ENCODE data around the gene FILIP1L. TPM values are rescaled to one million over a fixed set of nuclear protein-coding genes. Genes with fewer than 3 reads are reported as not detected.

FILIP1L gene
- total RNA-seq, 1 experiment from 2014 or later = 0.17 TPM

GRCh38 chr3:100043271-100043670 lies 71.0 kb downstream of the FILIP1L start:
- Histone ChIP-seq H3K79me2 (ENCODE audit: insufficient read depth, low read length) (no peaks in the 10 kb centered on the region), H4K20me1 (ENCODE audit: insufficient read depth) (no peaks in the 10 kb centered on the region), H3K36me3 (ENCODE audit: control insufficient read depth in 1 of 2, insufficient read depth in 2 of 2, low read length in 2 of 2) (no peaks in the 10 kb centered on the region), H3K27ac (ENCODE audit: low read depth, low read length) (no peak overlapping the region), H3K4me2 (ENCODE audit: low read length) (no peak overlapping the region), H3K4me3 (replicated peaks in 1 of 2; ENCODE audit: low read depth in 1 of 2, low read length in 2 of 2) (no peak overlapping the region), H3K9me3 (ENCODE audit: control insufficient read depth in 1 of 2, insufficient read depth in 1 of 2, low read depth in 1 of 2, low read length in 2 of 2) (no peaks in the 10 kb centered on the region), H2AFZ (ENCODE audit: low read depth, low read length, poor library complexity, severe bottlenecking) (no peak overlapping the region), H3K4me1 (ENCODE audit: control insufficient read depth in 1 of 2, insufficient read depth in 2 of 2, low read length in 2 of 2) (peaks cover 26 to 38% of the 10 kb centered on the region in 2 experiments), H3K9me2 (ENCODE audit: insufficient read depth) (no peaks in the 10 kb centered on the region), H3K9ac (ENCODE audit: low read length) (no peak overlapping the region), H3K27me3 (ENCODE audit: insufficient read depth, low read length) (no peaks in the 10 kb centered on the region)
- ATAC-seq = no peak
- no TSS peak for BruUV-seq (replicated peaks)
- no peak for DNase-seq (ENCODE audit: low read depth, low spot score)
- POLR2A ChIA-PET = no interaction called here
- RAD21 ChIA-PET (ENCODE audit: low non-redundant PET in 1 of 2, low total read pairs in 2 of 2, uncharacterized antibody in 2 of 2, unreplicated experiment in 2 of 2) = no interaction called here
- intact Hi-C loops (cut with micrococcal nuclease) = no loop called here
- CTCF ChIA-PET = no interaction called here
- TF ChIP-seq, protein P1, sequence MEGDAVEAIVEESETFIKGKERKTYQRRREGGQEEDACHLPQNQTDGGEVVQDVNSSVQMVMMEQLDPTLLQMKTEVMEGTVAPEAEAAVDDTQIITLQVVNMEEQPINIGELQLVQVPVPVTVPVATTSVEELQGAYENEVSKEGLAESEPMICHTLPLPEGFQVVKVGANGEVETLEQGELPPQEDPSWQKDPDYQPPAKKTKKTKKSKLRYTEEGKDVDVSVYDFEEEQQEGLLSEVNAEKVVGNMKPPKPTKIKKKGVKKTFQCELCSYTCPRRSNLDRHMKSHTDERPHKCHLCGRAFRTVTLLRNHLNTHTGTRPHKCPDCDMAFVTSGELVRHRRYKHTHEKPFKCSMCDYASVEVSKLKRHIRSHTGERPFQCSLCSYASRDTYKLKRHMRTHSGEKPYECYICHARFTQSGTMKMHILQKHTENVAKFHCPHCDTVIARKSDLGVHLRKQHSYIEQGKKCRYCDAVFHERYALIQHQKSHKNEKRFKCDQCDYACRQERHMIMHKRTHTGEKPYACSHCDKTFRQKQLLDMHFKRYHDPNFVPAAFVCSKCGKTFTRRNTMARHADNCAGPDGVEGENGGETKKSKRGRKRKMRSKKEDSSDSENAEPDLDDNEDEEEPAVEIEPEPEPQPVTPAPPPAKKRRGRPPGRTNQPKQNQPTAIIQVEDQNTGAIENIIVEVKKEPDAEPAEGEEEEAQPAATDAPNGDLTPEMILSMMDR (IDR thresholded peaks at IDR 0.05 in 2 of 3, conservative IDR thresholded peaks at IDR 0.05 in 1 of 3; ENCODE audit: borderline replicate concordance in 1 of 3, insufficient read depth in 1 of 3, low read depth in 2 of 3, low read length in 2 of 3) = no peak

GRCh38 chr3:100042166-100042981 lies 71.9 kb downstream of the FILIP1L start:
- DNase-seq (ENCODE audit: low read depth, low spot score) = no peak
- intact Hi-C loops (cut with micrococcal nuclease) = no loop called here
- no TSS peak for BruUV-seq (replicated peaks)

More at GRCh38 chr3:100042166-100042981, 71.9 kb downstream of the FILIP1L start:
- TF ChIP-seq FOSL1 (IDR thresholded peaks at IDR 0.05; ENCODE audit: low read depth) (no peak), YY1 (IDR thresholded peaks at IDR 0.05; ENCODE audit: extremely low read depth, insufficient replicate concordance, low read depth, low read length) (no peak), ZFX (IDR thresholded peaks at IDR 0.05) (no peak), SRF (IDR thresholded peaks at IDR 0.05; ENCODE audit: low read depth) (no peak), TCF7L2 (IDR thresholded peaks at IDR 0.05; ENCODE audit: borderline replicate concordance, extremely low read depth, insufficient read depth, insufficient read length) (no peak), POLR2AphosphoS5 (IDR thresholded peaks at IDR 0.05; ENCODE audit: low read depth, low read length) (no peak), ELF1 (IDR thresholded peaks at IDR 0.05; ENCODE audit: borderline replicate concordance, low read depth) (no peak)
- no peaks in the 10 kb centered on the region for H3K9me3 ChIP-seq (ENCODE audit: control insufficient read depth in 1 of 2, insufficient read depth in 1 of 2, low read depth in 1 of 2, low read length in 2 of 2)
- no peaks in the 10 kb centered on the region for H3K36me3 ChIP-seq (ENCODE audit: control insufficient read depth in 1 of 2, insufficient read depth in 2 of 2, low read length in 2 of 2)
- no peak overlapping the region for H3K9ac ChIP-seq (ENCODE audit: low read length)
- H4K20me1 ChIP-seq (ENCODE audit: insufficient read depth) = no peaks in the 10 kb centered on the region
- peak overlapping the region; percentile 40; the same call in 1 of the 2 replicates for H3K27ac ChIP-seq (ENCODE audit: low read depth, low read length)
- POLR2A ChIA-PET = no interaction called here
- peak overlapping the region; percentile 24; the same call in 1 of the 2 replicates for H3K4me2 ChIP-seq (ENCODE audit: low read length)
- peaks cover 24 to 32% of the 10 kb centered on the region in 2 experiments for H3K4me1 ChIP-seq (ENCODE audit: control insufficient read depth in 1 of 2, insufficient read depth in 2 of 2, low read length in 2 of 2)
- H3K79me2 ChIP-seq (ENCODE audit: insufficient read depth, low read length) = no peaks in the 10 kb centered on the region
- no peak overlapping the region for H3K4me3 ChIP-seq (replicated peaks in 1 of 2; ENCODE audit: low read depth in 1 of 2, low read length in 2 of 2)
- no peak for ATAC-seq
- CTCF ChIA-PET = no interaction called here
- H3K9me2 ChIP-seq (ENCODE audit: insufficient read depth) = no peaks in the 10 kb centered on the region
- no peaks in the 10 kb centered on the region for H3K27me3 ChIP-seq (ENCODE audit: insufficient read depth, low read length)
- RAD21 ChIA-PET (ENCODE audit: low non-redundant PET in 1 of 2, low total read pairs in 2 of 2, uncharacterized antibody in 2 of 2, unreplicated experiment in 2 of 2) = no interaction called here
- no peak overlapping the region for H2AFZ ChIP-seq (ENCODE audit: low read depth, low read length, poor library complexity, severe bottlenecking)

All from HCT116 (cell line).